NCI-H1417 (cell line): ENCODE results near the gene ZNF728.
A peak's percentile ranks its signal among the peaks of the same experiment; 100 is the strongest.
"Not testable (repeated sequence)": the region's sequence is repeated elsewhere in the genome, so short reads cannot be mapped to it uniquely, and the experiment has no call there.

Experiments
- DNase-seq, 3 experiments: peaks; one replicate each; lab custom pipeline; 2025; lab: John Stamatoyannopoulos, UW

The ZNF728 gene

DNA sequence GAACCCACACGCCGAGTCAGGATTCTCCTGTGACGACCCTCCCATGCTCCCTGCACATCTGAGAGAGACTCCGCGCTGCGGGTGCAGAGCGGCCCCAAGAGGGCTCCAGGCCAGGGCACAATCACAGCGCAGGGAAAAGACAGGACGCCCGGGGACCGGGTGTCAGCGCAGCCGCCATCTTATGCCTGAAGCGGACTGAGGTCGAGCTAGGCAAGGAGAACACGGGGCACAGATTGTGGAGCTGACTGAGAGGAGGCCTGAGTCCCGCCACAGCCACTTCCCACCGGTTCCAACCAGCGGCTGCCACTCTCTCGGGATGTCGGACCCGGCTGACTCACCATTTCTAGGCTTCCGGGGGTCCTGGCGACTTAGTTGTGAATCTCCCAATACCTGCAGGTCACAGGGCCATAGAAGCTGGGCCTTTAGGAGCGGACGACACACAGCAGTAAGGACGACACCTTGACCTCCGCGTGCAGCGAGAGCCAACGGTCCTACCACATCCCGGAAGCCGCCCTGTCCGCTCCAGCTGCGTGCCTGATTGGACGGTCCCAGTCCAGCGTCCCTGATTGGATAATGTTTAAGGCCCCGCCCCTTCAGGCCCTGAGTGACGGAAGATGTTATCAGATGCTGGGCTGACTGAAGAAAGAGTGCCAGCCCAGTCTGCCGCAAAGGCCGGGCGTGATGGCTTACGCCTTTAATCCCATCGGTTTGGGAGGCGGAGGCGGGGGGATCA is at the start of gene ZNF728:
Gene ZNF728 (minus strand): TSS at position 487 of the 733 bp plus-strand sequence. CDS start 146 bp downstream, at position 341.
- no peak for DNase-seq

DNA sequence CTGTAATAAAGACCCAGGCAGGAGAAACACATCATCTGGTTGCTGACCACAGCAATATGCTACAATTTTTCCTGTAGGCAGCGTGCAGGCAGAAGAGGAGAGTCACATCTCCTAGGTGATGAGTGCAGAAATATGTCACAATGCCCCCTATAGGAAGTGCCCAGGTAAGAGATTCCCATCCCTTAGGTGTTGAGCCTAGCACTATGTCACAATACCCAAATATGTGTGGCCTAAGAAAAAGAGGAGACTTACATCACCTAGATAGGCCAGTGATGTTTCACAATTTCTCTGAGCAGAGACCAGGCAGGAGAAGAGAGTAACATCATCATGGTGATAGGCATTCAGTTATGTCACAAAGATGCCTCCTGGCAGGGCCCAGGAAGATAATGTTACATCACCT is 49.4 kb upstream of the ZNF728 start:
- DNase-seq = no peak

DNA sequence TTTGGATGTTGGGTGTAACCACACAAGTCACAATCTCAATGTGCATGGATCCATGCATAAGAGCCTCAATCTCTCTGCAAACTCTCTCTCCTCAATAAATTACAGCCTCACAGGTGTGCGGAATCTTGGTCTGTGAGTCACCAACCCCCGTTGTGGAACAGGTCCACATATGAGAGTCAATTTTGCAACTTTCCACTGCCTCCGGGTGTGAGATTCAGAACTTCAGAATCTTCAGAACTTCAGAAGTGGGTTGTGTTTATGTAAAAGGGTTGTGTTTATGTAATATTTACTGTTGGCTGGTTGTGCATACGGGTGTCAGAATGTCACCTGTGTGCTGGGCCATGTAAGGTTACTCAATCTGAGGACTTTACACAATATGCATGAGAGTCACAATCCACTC is 46.3 kb upstream of the ZNF728 start:
- DNase-seq = no peak

DNA sequence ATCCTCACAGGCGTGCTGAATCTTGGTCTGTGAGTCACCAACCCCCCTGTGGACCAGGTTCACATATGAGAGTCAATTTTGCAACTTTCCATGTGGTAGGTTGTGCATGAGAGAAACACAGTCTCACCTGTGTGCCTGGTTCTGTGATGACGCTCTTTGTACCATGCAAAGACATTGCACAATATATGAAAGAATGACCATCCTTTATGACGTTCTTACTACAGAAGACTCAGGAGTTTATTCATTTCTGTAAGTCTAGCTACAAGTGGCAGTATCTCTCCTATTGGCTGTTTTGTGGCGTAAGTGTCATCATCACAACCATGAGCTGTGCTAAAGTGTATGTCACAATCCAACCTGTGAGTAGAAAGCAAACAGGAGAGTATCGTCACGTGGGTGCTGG is 43.8 kb upstream of the ZNF728 start:
- no peak for DNase-seq

DNA sequence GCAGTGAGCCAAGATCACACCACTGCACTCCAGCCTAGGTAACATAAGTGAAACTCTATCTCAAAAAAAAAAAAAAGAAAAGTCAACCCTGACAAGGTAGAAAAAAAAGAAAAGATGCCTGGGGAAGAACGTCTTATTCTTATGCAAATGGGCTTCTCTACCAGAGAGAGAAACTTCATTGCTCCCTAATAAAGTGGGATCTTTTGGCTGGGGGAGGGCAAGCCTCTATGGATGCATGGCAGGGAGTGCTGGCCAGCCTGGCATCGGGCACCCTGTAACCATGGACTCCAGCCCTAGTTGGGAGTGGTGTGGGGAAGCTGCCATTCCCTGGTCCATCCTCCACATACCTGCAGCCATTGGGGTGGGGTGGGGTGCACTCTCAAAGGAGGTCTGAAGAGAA is 30.7 kb upstream of the ZNF728 start:
- DNase-seq = no peak

DNA sequence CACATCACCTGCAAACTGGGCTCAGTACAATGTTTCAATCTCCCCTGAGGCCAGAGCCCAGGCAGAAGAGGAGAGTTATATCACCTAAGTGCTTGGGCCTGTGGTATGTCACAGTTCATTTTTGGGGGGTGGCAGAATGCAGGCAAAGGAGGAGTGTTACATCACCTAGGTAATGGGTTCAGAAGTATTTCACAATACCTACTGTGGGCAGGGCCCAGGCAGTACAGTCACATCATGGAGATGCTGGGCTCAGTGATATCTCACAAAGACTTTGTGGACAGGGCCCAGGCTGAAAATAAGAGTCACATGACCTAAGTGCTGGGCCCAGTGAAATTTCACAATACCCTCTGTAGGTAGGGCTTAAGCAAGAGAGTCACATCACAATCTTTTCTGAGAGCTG is 12.7 kb upstream of the ZNF728 start:
- no peak for DNase-seq

DNA sequence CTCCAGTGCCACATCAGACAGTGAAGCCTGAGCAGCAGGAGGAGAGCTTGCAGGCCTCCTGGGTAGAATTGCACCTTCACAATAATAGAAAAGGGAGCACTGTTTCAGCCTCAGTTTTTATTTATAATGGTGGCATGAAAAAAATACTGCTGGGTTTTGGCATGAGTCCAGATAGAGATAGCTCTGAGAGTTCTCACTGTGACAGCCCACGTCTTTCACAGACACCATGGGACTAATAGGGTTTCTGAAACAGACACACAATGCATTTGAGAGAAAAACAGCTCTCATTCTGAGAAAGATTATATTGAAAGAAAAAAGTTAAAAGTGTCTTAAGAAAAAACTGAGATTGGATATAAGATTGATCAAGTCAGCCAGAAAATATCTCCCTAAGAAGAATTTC is 8.0 kb downstream of the ZNF728 start:
- DNase-seq = not testable (repeated sequence)

DNA sequence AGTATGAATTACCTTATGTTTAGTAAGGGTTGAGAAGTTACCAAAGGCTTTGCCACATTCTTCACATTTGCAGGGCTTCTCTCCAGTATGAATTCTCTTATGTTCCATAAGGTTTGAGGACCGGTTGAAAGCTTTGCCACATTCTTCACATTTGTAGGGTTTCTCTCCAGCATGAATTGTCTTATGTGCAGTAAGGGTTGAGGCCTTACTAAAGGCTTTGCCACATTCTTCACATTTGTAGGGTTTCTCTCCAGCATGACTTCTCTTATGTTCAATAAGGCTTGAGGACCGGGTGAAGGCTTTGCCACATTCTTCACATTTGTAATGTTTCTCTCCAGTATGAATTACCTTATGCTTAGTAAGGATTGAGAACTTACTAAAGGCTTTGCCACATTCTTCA is 26.7 kb downstream of the ZNF728 start:
- no peak for DNase-seq

DNA sequence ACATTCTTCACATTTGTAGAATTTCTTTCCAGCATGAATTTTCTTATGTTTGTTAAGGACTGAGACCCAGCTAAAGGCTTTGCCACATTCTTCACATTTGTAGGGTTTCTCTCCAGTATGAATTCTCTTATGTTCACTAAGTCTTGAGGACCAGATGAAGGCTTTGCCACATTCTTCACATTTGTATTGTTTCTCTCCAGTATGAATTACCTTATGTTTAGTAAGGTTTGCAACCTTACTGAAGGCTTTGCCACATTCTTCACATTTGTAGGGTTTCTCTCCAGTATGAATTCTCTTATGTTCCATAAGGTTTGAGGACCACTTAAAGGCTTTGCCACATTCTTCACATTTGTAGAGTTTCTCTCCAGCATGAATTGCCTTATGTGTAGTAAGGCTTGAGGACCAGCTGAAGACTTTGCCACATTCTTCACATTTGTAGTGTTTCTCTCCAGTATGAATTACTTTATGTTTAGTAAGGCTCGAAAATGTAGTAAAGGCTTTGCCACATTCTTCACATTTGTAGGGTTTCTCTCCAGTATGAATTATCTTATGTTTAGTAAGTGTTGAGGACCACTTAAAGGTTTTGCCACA is 27.3 kb downstream of the ZNF728 start:
- DNase-seq = not testable (repeated sequence)

DNA sequence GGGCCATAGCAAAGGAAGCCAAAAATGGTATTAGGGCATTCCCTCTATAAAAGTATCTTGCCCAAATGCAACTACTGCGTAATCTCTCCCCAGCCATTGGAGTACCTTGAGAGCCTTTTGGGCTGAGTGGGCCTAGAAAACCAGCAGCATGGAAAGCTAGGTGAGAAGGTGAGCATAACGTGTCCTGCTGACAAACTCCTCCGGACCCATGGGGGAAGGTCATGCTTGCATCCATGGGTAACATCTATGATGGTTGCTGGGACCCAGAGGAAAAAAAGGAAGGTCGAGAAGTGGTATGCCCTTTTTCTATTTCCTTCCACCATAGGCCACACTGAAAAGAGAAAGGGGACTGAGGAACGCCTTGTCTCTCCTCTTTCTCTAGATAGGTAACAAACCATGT is 57.4 kb downstream of the ZNF728 start:
- peak in 2 of 3 experiments; percentile 11 to 17 for DNase-seq

DNA sequence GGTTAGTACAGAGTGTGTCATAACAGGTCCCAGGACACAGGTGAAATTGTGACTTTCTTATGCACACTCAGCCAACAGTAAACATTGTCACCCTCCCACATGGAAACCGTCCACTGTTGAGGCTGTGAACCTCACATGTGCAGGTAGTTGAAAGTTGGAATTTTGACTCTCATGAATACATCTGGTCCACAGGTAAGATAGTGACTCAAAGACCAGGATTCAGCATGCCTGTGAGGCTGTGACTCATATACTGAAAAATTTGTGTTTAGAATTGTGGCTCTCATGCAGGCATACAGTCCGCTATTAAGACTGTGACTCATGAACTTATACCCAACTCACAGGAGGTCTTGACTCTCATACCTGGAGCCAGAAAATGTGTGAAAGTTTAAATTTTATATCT is 67.8 kb downstream of the ZNF728 start:
- no peak for DNase-seq

DNA sequence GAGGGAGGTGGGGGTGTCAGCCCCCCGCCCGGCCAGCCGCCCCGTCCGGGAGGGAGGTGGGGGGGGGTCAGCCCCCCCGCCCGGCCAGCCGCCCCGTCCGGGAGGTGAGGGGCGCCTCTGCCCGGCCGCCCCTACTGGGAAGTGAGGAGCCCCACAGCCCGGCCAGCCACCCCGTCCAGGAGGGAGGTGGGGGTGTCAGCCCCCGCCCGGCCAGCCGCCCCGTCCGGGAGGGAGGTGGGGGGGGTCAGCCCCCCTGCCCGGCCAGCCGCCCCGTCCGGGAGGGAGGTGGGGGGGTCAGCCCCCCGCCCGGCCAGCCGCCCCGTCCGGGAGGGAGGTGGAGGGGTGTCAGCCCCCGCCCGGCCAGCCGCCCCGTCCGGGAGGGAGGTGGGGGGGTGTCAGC is 75.4 kb downstream of the ZNF728 start:
- DNase-seq = not testable (repeated sequence)

DNA sequence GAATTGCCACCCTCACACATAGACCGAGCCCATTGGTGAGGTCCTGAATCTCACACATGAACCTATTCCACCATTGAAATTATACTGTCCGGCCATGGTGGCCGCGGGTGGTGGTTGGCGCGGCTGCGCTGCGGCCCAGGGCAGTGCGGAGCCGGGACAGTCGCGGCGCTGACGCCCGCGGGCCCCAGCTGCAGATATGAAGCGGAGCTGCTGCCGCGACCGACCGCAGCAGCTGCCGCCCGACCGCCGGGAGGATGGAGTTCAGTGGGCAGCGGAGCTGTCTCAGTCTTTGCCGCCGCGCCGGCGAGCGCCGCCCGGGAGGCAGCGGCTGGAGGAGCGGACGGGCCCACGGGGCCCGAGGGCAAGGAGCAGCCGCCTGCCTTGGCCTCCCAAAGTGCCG is 77.8 kb downstream of the ZNF728 start:
- not testable (repeated sequence) for DNase-seq
